ENCODE results near the gene ZNF19. TPM values are rescaled to one million over a fixed set of nuclear protein-coding genes. Genes with fewer than 3 reads are reported as not detected.
"Not testable (repeated sequence)": the region's sequence is repeated elsewhere in the genome, so short reads cannot be mapped to it uniquely, and the experiment has no call there.

Gene ZNF19
- total RNA-seq (2014; rRNA removed; shearing (Covaris generic)), result 2.2 and 3.3 TPM in 2 replicates
- 1.0 and 1.4 TPM in 2 replicates for polyA plus RNA-seq (2015; cell fraction: cytosol; rRNA removed)
- polyA plus RNA-seq (2015; cell fraction: nucleus; rRNA removed), result 11.4 and 15.3 TPM in 2 replicates

- no peak for DNase-seq (ENCODE audit: low read depth, low spot score)
- in situ Hi-C loops (cut with HindIII; ENCODE audit: low pct_unique_long_range_greater_than_20kb, low sequenced_read_pairs), result no loop called here
Observed at GRCh38 chr16:71489122-71489521, at the start of gene ZNF19. ZNF19 (minus strand) TSS chr16:71489324; CDS start chr16:71482114, 7,210 bp downstream.

- in situ Hi-C loops (cut with HindIII; ENCODE audit: low pct_unique_long_range_greater_than_20kb, low sequenced_read_pairs), result no loop called here
- DNase-seq (ENCODE audit: low read depth, low spot score), result peak; percentile 65
Observed at GRCh38 chr16:71537643-71538042, 48.5 kb upstream of the ZNF19 start.

GRCh38 chr16:71536752-71537499 lies 47.8 kb upstream of the ZNF19 start:
- no peak for DNase-seq (ENCODE audit: low read depth, low spot score)
- in situ Hi-C loops (cut with HindIII; ENCODE audit: low pct_unique_long_range_greater_than_20kb, low sequenced_read_pairs), result no loop called here

- in situ Hi-C loops (cut with HindIII; ENCODE audit: low pct_unique_long_range_greater_than_20kb, low sequenced_read_pairs), result no loop called here
- no peak for DNase-seq (ENCODE audit: low read depth, low spot score)
Observed at GRCh38 chr16:71532366-71532765, 43.2 kb upstream of the ZNF19 start.

- no peak for DNase-seq (ENCODE audit: low read depth, low spot score)
- in situ Hi-C loops (cut with HindIII; ENCODE audit: low pct_unique_long_range_greater_than_20kb, low sequenced_read_pairs), result no loop called here
Observed at GRCh38 chr16:71528863-71529262, 39.7 kb upstream of the ZNF19 start.

- no peak for DNase-seq (ENCODE audit: low read depth, low spot score)
- in situ Hi-C loops (cut with HindIII; ENCODE audit: low pct_unique_long_range_greater_than_20kb, low sequenced_read_pairs), result no loop called here
Observed at GRCh38 chr16:71528257-71528656, 39.1 kb upstream of the ZNF19 start.

GRCh38 chr16:71526111-71526631 lies 37.0 kb upstream of the ZNF19 start, which contains the start of gene CHST4:
CHST4 (plus strand) TSS chr16:71526426; CDS start chr16:71536678, 10,252 bp downstream.
- DNase-seq (ENCODE audit: low read depth, low spot score), result no peak

GRCh38 chr16:71524566-71525553 lies 35.7 kb upstream of the ZNF19 start:
- no peak for DNase-seq (ENCODE audit: low read depth, low spot score)
- in situ Hi-C loops (cut with HindIII; ENCODE audit: low pct_unique_long_range_greater_than_20kb, low sequenced_read_pairs), result no loop called here

More at GRCh38 chr16:71526111-71526631, 37.0 kb upstream of the ZNF19 start, which contains the start of gene CHST4:
- in situ Hi-C loops (cut with HindIII; ENCODE audit: low pct_unique_long_range_greater_than_20kb, low sequenced_read_pairs), result no loop called here

GRCh38 chr16:71520550-71520949 lies 31.4 kb upstream of the ZNF19 start:
- no peak for DNase-seq (ENCODE audit: low read depth, low spot score)
- in situ Hi-C loops (cut with HindIII; ENCODE audit: low pct_unique_long_range_greater_than_20kb, low sequenced_read_pairs), result no loop called here

GRCh38 chr16:71515026-71515425 lies 25.9 kb upstream of the ZNF19 start:
- in situ Hi-C loops (cut with HindIII; ENCODE audit: low pct_unique_long_range_greater_than_20kb, low sequenced_read_pairs), result no loop called here
- no peak for DNase-seq (ENCODE audit: low read depth, low spot score)

- DNase-seq (ENCODE audit: low read depth, low spot score), result no peak
- in situ Hi-C loops (cut with HindIII; ENCODE audit: low pct_unique_long_range_greater_than_20kb, low sequenced_read_pairs), result no loop called here
Observed at GRCh38 chr16:71514476-71514875, 25.4 kb upstream of the ZNF19 start.

- no peak for DNase-seq (ENCODE audit: low read depth, low spot score)
- in situ Hi-C loops (cut with HindIII; ENCODE audit: low pct_unique_long_range_greater_than_20kb, low sequenced_read_pairs), result no loop called here
Observed at GRCh38 chr16:71513302-71513701, 24.2 kb upstream of the ZNF19 start.

GRCh38 chr16:71507061-71507460 lies 17.9 kb upstream of the ZNF19 start:
- in situ Hi-C loops (cut with HindIII; ENCODE audit: low pct_unique_long_range_greater_than_20kb, low sequenced_read_pairs), result no loop called here
- no peak for DNase-seq (ENCODE audit: low read depth, low spot score)

- in situ Hi-C loops (cut with HindIII; ENCODE audit: low pct_unique_long_range_greater_than_20kb, low sequenced_read_pairs), result no loop called here
Observed at GRCh38 chr16:71504901-71505300, 15.8 kb upstream of the ZNF19 start.

GRCh38 chr16:71504051-71504450 lies 14.9 kb upstream of the ZNF19 start:
- DNase-seq (ENCODE audit: low read depth, low spot score); in situ Hi-C loops (cut with HindIII; ENCODE audit: low pct_unique_long_range_greater_than_20kb, low sequenced_read_pairs): not testable (repeated sequence)

More at GRCh38 chr16:71504901-71505300, 15.8 kb upstream of the ZNF19 start:
- DNase-seq (ENCODE audit: low read depth, low spot score), result no peak

GRCh38 chr16:71501547-71501946 lies 12.4 kb upstream of the ZNF19 start:
- in situ Hi-C loops (cut with HindIII; ENCODE audit: low pct_unique_long_range_greater_than_20kb, low sequenced_read_pairs), result no loop called here
- DNase-seq (ENCODE audit: low read depth, low spot score), result no peak

GRCh38 chr16:71500964-71501363 lies 11.8 kb upstream of the ZNF19 start:
- no peak for DNase-seq (ENCODE audit: low read depth, low spot score)
- in situ Hi-C loops (cut with HindIII; ENCODE audit: low pct_unique_long_range_greater_than_20kb, low sequenced_read_pairs), result no loop called here

Measured in SK-MEL-5 (cell line).